Neural cell (in vitro differentiated cells): ENCODE results near the gene MICB.

ENCODE experiments used
- EP300 ChIP-seq: fragments of 450-650 bp; conservative IDR thresholded peaks from 2 replicates; pipeline ENCODE4 v1.6.1; 2014; ENCODE audit warnings: antibody characterized with exemption, mild to moderate bottlenecking, moderate library complexity; ENCODE audit not compliant: poor library complexity, severe bottlenecking
- EZH2 ChIP-seq: fragments of 200-600, 300-800 bp; shearing (Covaris generic), sonication (generic); IDR thresholded peaks from 2 replicates; pipeline ENCODE4 v1.6.1; 2014; ENCODE audit warnings: antibody characterized with exemption, low read length, borderline replicate concordance, mild to moderate bottlenecking; ENCODE audit not compliant: insufficient read depth, poor library complexity, severe bottlenecking
- RAD21 ChIP-seq: fragments of 450-650 bp; conservative IDR thresholded peaks from 2 replicates; pipeline ENCODE4 v1.6.1; 2014; ENCODE audit warnings: antibody characterized with exemption, mild to moderate bottlenecking, moderate library complexity
- REST ChIP-seq: IDR thresholded peaks from 2 replicates; pipeline ENCODE4 v1.6.1; 2012; ENCODE audit warnings: borderline replicate concordance
- TF ChIP-seq, protein P1 (sequence below): fragments of 450-650 bp; IDR thresholded peaks from 2 replicates; pipeline ENCODE4 v1.5.1; 2014; ENCODE audit warnings: antibody characterized with exemption, mild to moderate bottlenecking, moderate library complexity; ENCODE audit not compliant: poor library complexity, severe bottlenecking

DNA sequence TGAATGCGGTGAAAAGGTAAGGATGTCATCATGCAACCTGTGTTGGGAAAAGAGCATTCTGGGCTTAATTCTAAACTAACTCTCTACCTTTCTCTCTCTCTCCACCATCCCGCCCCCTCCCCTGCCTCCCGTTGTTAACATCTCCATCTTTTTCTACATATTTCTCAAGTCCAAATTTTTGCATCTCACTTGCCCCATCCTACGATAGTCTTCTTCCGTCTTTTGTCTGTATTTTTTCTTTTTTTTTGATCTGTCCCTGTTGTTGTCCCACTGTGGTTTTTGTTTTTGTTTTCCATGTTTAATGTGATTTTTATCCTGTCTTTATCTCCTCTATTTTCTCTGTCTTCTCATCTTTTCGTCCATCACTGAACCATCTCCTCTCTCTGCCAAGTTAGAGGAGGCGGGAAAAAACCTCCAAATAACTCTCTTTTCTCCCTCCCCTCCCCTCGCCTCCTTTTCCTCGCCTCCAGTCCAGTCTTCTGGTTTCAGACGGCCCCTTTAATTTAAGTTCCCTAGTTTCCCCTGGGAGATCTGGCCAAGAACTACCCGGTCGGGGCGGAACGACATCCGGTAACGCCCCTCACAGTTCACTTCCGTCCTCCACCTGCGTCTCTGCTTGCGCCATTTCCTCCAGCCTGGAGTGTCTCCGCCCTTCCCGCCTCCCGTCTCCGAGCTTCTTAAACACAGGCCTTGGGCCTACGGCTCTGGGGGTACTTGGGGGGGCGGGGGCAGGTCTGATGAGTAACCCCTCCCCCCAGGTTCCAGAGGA, 49.2 kb downstream of the MICB start, which contains the start of gene NFKBIL1:
- TF ChIP-seq, protein P1, sequence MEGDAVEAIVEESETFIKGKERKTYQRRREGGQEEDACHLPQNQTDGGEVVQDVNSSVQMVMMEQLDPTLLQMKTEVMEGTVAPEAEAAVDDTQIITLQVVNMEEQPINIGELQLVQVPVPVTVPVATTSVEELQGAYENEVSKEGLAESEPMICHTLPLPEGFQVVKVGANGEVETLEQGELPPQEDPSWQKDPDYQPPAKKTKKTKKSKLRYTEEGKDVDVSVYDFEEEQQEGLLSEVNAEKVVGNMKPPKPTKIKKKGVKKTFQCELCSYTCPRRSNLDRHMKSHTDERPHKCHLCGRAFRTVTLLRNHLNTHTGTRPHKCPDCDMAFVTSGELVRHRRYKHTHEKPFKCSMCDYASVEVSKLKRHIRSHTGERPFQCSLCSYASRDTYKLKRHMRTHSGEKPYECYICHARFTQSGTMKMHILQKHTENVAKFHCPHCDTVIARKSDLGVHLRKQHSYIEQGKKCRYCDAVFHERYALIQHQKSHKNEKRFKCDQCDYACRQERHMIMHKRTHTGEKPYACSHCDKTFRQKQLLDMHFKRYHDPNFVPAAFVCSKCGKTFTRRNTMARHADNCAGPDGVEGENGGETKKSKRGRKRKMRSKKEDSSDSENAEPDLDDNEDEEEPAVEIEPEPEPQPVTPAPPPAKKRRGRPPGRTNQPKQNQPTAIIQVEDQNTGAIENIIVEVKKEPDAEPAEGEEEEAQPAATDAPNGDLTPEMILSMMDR, result no peak
- TF ChIP-seq RAD21 (no peak), REST (peak; percentile 76), EZH2 (no peak), EP300 (no peak)
